ENCODE results near the gene SERPINA4. TPM values are rescaled to one million over a fixed set of nuclear protein-coding genes. Genes with fewer than 3 reads are reported as not detected.

SERPINA4 gene
- polyA plus RNA-seq, 1 of the 3 experiments (the other 2 are of a cell fraction), result not detected

DNA sequence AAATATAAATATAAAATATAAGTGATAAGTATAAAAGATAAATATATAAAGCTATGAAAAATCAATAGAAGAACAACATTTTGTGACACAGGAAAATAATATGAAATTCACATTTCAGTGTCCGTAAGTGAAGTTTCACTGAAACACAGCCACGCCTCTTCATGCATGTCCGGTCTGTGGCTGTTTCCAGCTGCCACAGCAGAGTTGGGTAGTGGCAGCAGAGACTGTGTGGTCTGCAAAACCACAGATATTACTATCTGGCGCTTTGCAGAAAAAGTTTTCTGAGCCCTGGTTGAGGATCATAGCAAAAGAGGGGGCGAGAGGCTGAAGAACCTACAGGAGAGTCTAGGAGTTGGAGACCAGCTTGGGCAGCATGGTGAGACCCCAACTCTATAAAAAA is 780 bp downstream of the SERPINA4 start:
- 59% methylated on average over 5 of the region's 5 CpGs for WGBS (ENCODE audit: low lambda C conversion rate)
- CTCF ChIA-PET, result interaction anchor here (6.1 kb wide), 1 partner anchor 12 kb away, joined by 49 read pairs; no protein-coding TSS in a partner anchor
- H3K4me2 ChIP-seq, result no peak overlapping the region
- H2AFZ ChIP-seq (ENCODE audit: low read depth), result no peak overlapping the region
- no peaks in the 10 kb centered on the region for H3K9me2 ChIP-seq
- no peak overlapping the region for H3K27ac ChIP-seq (ENCODE audit: low read depth in 2 of 2, low read length in 1 of 2)
- H4K20me1 ChIP-seq (ENCODE audit: insufficient read depth), result no peaks in the 10 kb centered on the region
- TF ChIP-seq SMC3 (IDR thresholded peaks at IDR 0.05; ENCODE audit: low read depth, low read length), result no peak
- TF ChIP-seq TEAD4 (IDR thresholded peaks at IDR 0.05; ENCODE audit: borderline replicate concordance, insufficient read depth), result no peak
- no peak for TF ChIP-seq CHD2 (IDR thresholded peaks at IDR 0.05; ENCODE audit: low read length, partially characterized antibody)
- TF ChIP-seq NRF1 (IDR thresholded peaks at IDR 0.05; ENCODE audit: low read depth, low read length), result no peak
- no peak for TF ChIP-seq RFX5 (IDR thresholded peaks at IDR 0.05; ENCODE audit: low read length)
- no peak for TF ChIP-seq RCOR1 (IDR thresholded peaks at IDR 0.05; ENCODE audit: low read length)
- no peak for TF ChIP-seq YY1 (IDR thresholded peaks at IDR 0.05; ENCODE audit: low read depth)
- TF ChIP-seq, protein P1, sequence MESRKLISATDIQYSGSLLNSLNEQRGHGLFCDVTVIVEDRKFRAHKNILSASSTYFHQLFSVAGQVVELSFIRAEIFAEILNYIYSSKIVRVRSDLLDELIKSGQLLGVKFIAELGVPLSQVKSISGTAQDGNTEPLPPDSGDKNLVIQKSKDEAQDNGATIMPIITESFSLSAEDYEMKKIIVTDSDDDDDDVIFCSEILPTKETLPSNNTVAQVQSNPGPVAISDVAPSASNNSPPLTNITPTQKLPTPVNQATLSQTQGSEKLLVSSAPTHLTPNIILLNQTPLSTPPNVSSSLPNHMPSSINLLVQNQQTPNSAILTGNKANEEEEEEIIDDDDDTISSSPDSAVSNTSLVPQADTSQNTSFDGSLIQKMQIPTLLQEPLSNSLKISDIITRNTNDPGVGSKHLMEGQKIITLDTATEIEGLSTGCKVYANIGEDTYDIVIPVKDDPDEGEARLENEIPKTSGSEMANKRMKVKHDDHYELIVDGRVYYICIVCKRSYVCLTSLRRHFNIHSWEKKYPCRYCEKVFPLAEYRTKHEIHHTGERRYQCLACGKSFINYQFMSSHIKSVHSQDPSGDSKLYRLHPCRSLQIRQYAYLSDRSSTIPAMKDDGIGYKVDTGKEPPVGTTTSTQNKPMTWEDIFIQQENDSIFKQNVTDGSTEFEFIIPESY (IDR thresholded peaks at IDR 0.05; ENCODE audit: borderline replicate concordance, low read depth), result no peak
- TF ChIP-seq FOXJ3 (CRISPR knock-in tag; IDR thresholded peaks at IDR 0.05), result no peak
- TF ChIP-seq TAF1 (IDR thresholded peaks at IDR 0.05; ENCODE audit: borderline replicate concordance, low read depth, low read length), result no peak
- TF ChIP-seq NFIC (IDR thresholded peaks at IDR 0.05; ENCODE audit: borderline replicate concordance), result no peak
- TF ChIP-seq, protein P2, sequence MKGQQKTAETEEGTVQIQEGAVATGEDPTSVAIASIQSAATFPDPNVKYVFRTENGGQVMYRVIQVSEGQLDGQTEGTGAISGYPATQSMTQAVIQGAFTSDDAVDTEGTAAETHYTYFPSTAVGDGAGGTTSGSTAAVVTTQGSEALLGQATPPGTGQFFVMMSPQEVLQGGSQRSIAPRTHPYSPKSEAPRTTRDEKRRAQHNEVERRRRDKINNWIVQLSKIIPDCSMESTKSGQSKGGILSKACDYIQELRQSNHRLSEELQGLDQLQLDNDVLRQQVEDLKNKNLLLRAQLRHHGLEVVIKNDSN (IDR thresholded peaks at IDR 0.05; ENCODE audit: borderline replicate concordance, low read depth), result no peak
- TF ChIP-seq GABPA (IDR thresholded peaks at IDR 0.05; ENCODE audit: low read depth), result no peak
- no peak for TF ChIP-seq RAD21 (IDR thresholded peaks at IDR 0.05; ENCODE audit: low read length)
- no peak for TF ChIP-seq EP300 (IDR thresholded peaks at IDR 0.05; ENCODE audit: borderline replicate concordance in 1 of 2, low read depth in 1 of 2, low read length in 1 of 2)
- TF ChIP-seq PBX3 (IDR thresholded peaks at IDR 0.05), result no peak
- TF ChIP-seq, protein P3, sequence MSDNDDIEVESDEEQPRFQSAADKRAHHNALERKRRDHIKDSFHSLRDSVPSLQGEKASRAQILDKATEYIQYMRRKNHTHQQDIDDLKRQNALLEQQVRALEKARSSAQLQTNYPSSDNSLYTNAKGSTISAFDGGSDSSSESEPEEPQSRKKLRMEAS (IDR thresholded peaks at IDR 0.05; ENCODE audit: low read depth), result no peak
- TF ChIP-seq JUND (IDR thresholded peaks at IDR 0.05), result no peak
- TF ChIP-seq, protein P4, sequence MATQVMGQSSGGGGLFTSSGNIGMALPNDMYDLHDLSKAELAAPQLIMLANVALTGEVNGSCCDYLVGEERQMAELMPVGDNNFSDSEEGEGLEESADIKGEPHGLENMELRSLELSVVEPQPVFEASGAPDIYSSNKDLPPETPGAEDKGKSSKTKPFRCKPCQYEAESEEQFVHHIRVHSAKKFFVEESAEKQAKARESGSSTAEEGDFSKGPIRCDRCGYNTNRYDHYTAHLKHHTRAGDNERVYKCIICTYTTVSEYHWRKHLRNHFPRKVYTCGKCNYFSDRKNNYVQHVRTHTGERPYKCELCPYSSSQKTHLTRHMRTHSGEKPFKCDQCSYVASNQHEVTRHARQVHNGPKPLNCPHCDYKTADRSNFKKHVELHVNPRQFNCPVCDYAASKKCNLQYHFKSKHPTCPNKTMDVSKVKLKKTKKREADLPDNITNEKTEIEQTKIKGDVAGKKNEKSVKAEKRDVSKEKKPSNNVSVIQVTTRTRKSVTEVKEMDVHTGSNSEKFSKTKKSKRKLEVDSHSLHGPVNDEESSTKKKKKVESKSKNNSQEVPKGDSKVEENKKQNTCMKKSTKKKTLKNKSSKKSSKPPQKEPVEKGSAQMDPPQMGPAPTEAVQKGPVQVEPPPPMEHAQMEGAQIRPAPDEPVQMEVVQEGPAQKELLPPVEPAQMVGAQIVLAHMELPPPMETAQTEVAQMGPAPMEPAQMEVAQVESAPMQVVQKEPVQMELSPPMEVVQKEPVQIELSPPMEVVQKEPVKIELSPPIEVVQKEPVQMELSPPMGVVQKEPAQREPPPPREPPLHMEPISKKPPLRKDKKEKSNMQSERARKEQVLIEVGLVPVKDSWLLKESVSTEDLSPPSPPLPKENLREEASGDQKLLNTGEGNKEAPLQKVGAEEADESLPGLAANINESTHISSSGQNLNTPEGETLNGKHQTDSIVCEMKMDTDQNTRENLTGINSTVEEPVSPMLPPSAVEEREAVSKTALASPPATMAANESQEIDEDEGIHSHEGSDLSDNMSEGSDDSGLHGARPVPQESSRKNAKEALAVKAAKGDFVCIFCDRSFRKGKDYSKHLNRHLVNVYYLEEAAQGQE (IDR thresholded peaks at IDR 0.05; ENCODE audit: low read depth, low read length), result no peak
- no peak for DNase-seq
- H3K79me2 ChIP-seq (ENCODE audit: insufficient read depth), result no peaks in the 10 kb centered on the region
- no peaks in the 10 kb centered on the region for H3K9me3 ChIP-seq
- no peak overlapping the region for H3K4me3 ChIP-seq (ENCODE audit: low read depth in 2 of 2, low read length in 1 of 2)
- no peaks in the 10 kb centered on the region for H3K36me3 ChIP-seq (replicated peaks in 1 of 2; ENCODE audit: control insufficient read depth in 1 of 2, insufficient read depth in 2 of 2, low read length in 1 of 2)
- H3K4me1 ChIP-seq (ENCODE audit: control insufficient read depth in 1 of 2, insufficient read depth in 2 of 2, low read depth in 1 of 2, low read length in 1 of 2), result no peaks in the 10 kb centered on the region
- no peaks in the 10 kb centered on the region; the same call in 1 of the 2 replicates for H3K27me3 ChIP-seq (ENCODE audit: insufficient read depth)
- POLR2A ChIA-PET, result no interaction called here
- no peaks in the 10 kb centered on the region for H3F3A ChIP-seq (replicated peaks; ENCODE audit: insufficient read depth)
- H3K9ac ChIP-seq, result no peak overlapping the region

All from SK-N-SH (cell line).